HCT116 (cell line): ENCODE measurements around the gene SGIP1. TPM values are rescaled to one million over a fixed set of nuclear protein-coding genes. Genes with fewer than 3 reads are reported as not detected.

Experiments used
- ATAC-seq: fragments of 200-7000 bp; cut with Tn5 transposase; 2 replicates; pipeline ENCODE4 v1.9.1; 2020; ENCODE audit warnings: mild to moderate bottlenecking, moderate library complexity
- BruUV-seq: library from RNA; stranded (reverse); fragments of 400-500 nt; replicated peaks from 2 replicates; lab custom pipeline; 2021; lab: Mats Ljungman, UMichigan
- CTCF ChIA-PET: fragments of 300-600 bp; sonication (Branson Sonifier 250); formaldehyde crosslinking; loops from one replicate; lab custom pipeline; 2021; ENCODE audit warnings: antibody characterized with exemption; lab: Charles Lee
- POLR2A ChIA-PET: fragments of 300-600, 350-600 bp; sonication (Branson Sonifier 250); formaldehyde crosslinking; loops from one replicate; lab custom pipeline; 2021; ENCODE audit warnings: antibody characterized with exemption; lab: Charles Lee
- RAD21 ChIA-PET, 2 experiments: fragments of 300-600 bp; sonication (Branson Sonifier 250); formaldehyde crosslinking; loops; one replicate each; lab custom pipeline; 2023; ENCODE audit warnings: low total read pairs in 2 of 2; ENCODE audit not compliant: uncharacterized antibody in 2 of 2, unreplicated experiment in 2 of 2, low non-redundant PET in 1 of 2; lab: Charles Lee
- DNase-seq: peaks from one replicate; pipeline ENCODE4 v3.0.0-alpha.2; 2010; ENCODE audit warnings: low read depth, low spot score
- H2AFZ ChIP-seq: fragments of 200-600 bp; shearing (Covaris generic), sonication (generic); 2 replicates; pipeline ENCODE4 v1.6.1; 2017; ENCODE audit warnings: low read depth, mixed run types, mixed read lengths, antibody characterized with exemption, low read length; ENCODE audit not compliant: poor library complexity, severe bottlenecking
- H3K27ac ChIP-seq: 2 replicates; pipeline ENCODE4 v1.5.1; 2012; ENCODE audit warnings: low read depth, low read length
- H3K27me3 ChIP-seq: fragments of 200-600 bp; sonication (generic); 2 replicates; pipeline ENCODE4 v1.6.1; 2016; ENCODE audit warnings: mixed run types, low read length, mixed read lengths; ENCODE audit not compliant: insufficient read depth
- H3K36me3 ChIP-seq, 2 experiments: fragments of 200-500 bp in 1 of 2; fragments of 200-600 bp in 1 of 2; sonication (Bioruptor generic) in 1 of 2; sonication (generic) in 1 of 2; 2 replicates each; pipeline versions ENCODE4 v1.5.1 to v1.6.1; 2014 to 2016; ENCODE audit warnings: low read length in 2 of 2, inconsistent platforms in 1 of 2, mixed read lengths in 1 of 2, mixed run types in 1 of 2; ENCODE audit not compliant: insufficient read depth in 2 of 2, control insufficient read depth in 1 of 2
- H3K4me1 ChIP-seq, 2 experiments: fragments of 200-600 bp in 1 of 2; sonication (generic) in 1 of 2; 2 replicates each; pipeline versions ENCODE4 v1.5.1 to v1.6.1; 2012 to 2017; ENCODE audit warnings: low read length in 2 of 2, inconsistent platforms in 1 of 2, mild to moderate bottlenecking in 1 of 2, mixed read lengths in 1 of 2, mixed run types in 1 of 2, moderate library complexity in 1 of 2; ENCODE audit not compliant: insufficient read depth in 2 of 2, control insufficient read depth in 1 of 2
- H3K4me2 ChIP-seq: fragments of 200-600 bp; sonication (generic); 2 replicates; pipeline ENCODE4 v1.6.1; 2017; ENCODE audit warnings: mixed run types, low read length, mixed read lengths
- H3K4me3 ChIP-seq, 2 experiments: fragments of 200-600 bp in 1 of 2; sonication (generic) in 1 of 2; replicated peaks in 1 of 2; 2 replicates each; pipeline ENCODE4 v1.5.1; 2011 to 2016; ENCODE audit warnings: low read length in 2 of 2, control low read depth in 1 of 2, low read depth in 1 of 2, mild to moderate bottlenecking in 1 of 2, mixed read lengths in 1 of 2, mixed run types in 1 of 2
- H3K79me2 ChIP-seq: fragments of 200-600 bp; sonication (generic); 2 replicates; pipeline ENCODE4 v1.6.1; 2017; ENCODE audit warnings: mild to moderate bottlenecking, mixed run types, low read length, moderate library complexity, mixed read lengths; ENCODE audit not compliant: insufficient read depth
- H3K9ac ChIP-seq: fragments of 200-600 bp; sonication (generic); 2 replicates; pipeline ENCODE4 v1.6.1; 2016; ENCODE audit warnings: low read length, mixed read lengths
- H3K9me2 ChIP-seq: fragments of 200-600 bp; sonication (generic), shearing (Covaris generic); 2 replicates; pipeline ENCODE4 v1.6.1; 2017; ENCODE audit warnings: mixed run types, mild to moderate bottlenecking, moderate library complexity; ENCODE audit not compliant: insufficient read depth
- H3K9me3 ChIP-seq, 2 experiments: fragments of 200-500 bp in 1 of 2; fragments of 200-600 bp in 1 of 2; sonication (Bioruptor generic) in 1 of 2; sonication (generic) in 1 of 2; 2 replicates each; pipeline ENCODE4 v1.6.1; 2014 to 2017; ENCODE audit warnings: low read length in 2 of 2, mixed read lengths in 2 of 2, inconsistent platforms in 1 of 2, low read depth in 1 of 2, mild to moderate bottlenecking in 1 of 2, mixed run types in 1 of 2, moderate library complexity in 1 of 2; ENCODE audit not compliant: control insufficient read depth in 1 of 2, insufficient read depth in 1 of 2
- H4K20me1 ChIP-seq: fragments of 200-600 bp; sonication (generic), shearing (Covaris generic); 2 replicates; pipeline ENCODE4 v1.6.1; 2017; ENCODE audit warnings: mixed run types, mild to moderate bottlenecking, moderate library complexity; ENCODE audit not compliant: insufficient read depth
- CBX3 ChIP-seq: IDR thresholded peaks from 2 replicates; pipeline ENCODE4 v1.6.1; 2012; ENCODE audit warnings: low read depth
- CEBPB ChIP-seq: IDR thresholded peaks from 2 replicates; pipeline ENCODE4 v1.6.1; 2012; ENCODE audit warnings: low read depth
- EGR1 ChIP-seq: IDR thresholded peaks from 2 replicates; pipeline ENCODE4 v1.6.1; 2012; ENCODE audit warnings: low read depth
- ELF1 ChIP-seq: IDR thresholded peaks from 2 replicates; pipeline ENCODE4 v1.6.1; 2012; ENCODE audit warnings: low read depth, borderline replicate concordance
- EZH2 ChIP-seq: fragments of 200-600 bp; sonication (generic); IDR thresholded peaks from 2 replicates; pipeline ENCODE4 v1.6.1; 2017; ENCODE audit warnings: antibody characterized with exemption, mixed run types
- EZH2phosphoT487 ChIP-seq: fragments of 200-600 bp; IDR thresholded peaks from 2 replicates; pipeline ENCODE4 v1.6.1; 2018; ENCODE audit warnings: antibody characterized with exemption, borderline replicate concordance
- FOSL1 ChIP-seq: IDR thresholded peaks from 2 replicates; pipeline ENCODE4 v1.6.1; 2012; ENCODE audit warnings: low read depth
- JUND ChIP-seq: IDR thresholded peaks from 2 replicates; pipeline ENCODE4 v1.6.1; 2012
- RAD21 ChIP-seq: IDR thresholded peaks from 2 replicates; pipeline ENCODE4 v1.6.1; 2012; ENCODE audit warnings: low read depth, mild to moderate bottlenecking
- SIN3A ChIP-seq: IDR thresholded peaks from 2 replicates; pipeline ENCODE4 v1.6.1; 2012; ENCODE audit warnings: low read depth
- SP1 ChIP-seq: IDR thresholded peaks from 2 replicates; pipeline ENCODE4 v1.6.1; 2012; ENCODE audit warnings: low read depth
- SRF ChIP-seq: IDR thresholded peaks from 2 replicates; pipeline ENCODE4 v1.6.1; 2012; ENCODE audit warnings: low read depth
- YY1 ChIP-seq: IDR thresholded peaks from 2 replicates; pipeline ENCODE4 v1.6.1; 2011; ENCODE audit warnings: low read length, low read depth, moderate library complexity, mild to moderate bottlenecking; ENCODE audit not compliant: insufficient replicate concordance; ENCODE audit errors: extremely low read depth
- ZNF274 ChIP-seq: fragments of 200-500 bp; sonication (Bioruptor generic); IDR thresholded peaks from 2 replicates; pipeline ENCODE4 v1.6.1; 2014; ENCODE audit warnings: mild to moderate bottlenecking, low read depth, low read length, inconsistent platforms
- intact Hi-C: fragments of 100-400 bp; cut with micrococcal nuclease; formaldehyde crosslinking; loops from 2 replicates; pipeline ENCODE4 v1.10.0; 2022
- total RNA-seq: library from RNA; stranded (reverse); gene quantifications from one replicate; pipeline ENCODE4 v1.2.1, GENCODE V29; 2021; ENCODE audit not compliant: unreplicated experiment
- TF ChIP-seq, protein P1 (sequence below): IDR thresholded peaks from 2 replicates; pipeline ENCODE4 v1.6.1; 2012
- TF ChIP-seq, protein P2 (sequence below): IDR thresholded peaks from 2 replicates; pipeline ENCODE4 v1.6.1; 2012
- TF ChIP-seq, protein P3 (sequence below): IDR thresholded peaks from 2 replicates; pipeline ENCODE4 v1.6.1; 2012; ENCODE audit warnings: low read depth

The SGIP1 gene
- total RNA-seq, 1 experiment from 2014 or later, result 0.15 TPM

DNA sequence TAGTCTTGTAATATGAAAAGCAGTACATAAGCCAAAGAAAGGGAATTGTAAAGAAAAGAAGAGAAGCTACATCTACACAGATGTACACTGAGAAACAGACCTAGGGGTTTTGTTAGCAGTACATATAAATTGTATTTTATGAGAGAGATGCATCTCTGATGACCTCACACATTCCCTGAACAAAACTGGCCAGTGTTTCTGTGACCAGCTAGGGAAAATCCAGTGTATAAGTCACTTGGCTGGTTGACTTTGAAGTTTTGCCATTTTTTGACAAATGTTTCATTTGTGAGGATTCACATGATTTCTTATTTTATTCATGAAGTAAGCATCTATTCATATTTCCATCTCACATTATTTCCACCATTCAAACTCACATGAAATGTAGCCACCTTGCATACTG lies 190.0 kb downstream of the SGIP1 start:
- Histone ChIP-seq H3K79me2 (no peaks in the 10 kb centered on the region), H3K4me3 (no peak overlapping the region), H2AFZ (no peak overlapping the region), H3K9me2 (no peaks in the 10 kb centered on the region), H3K9me3 (no peaks in the 10 kb centered on the region), H3K4me2 (no peak overlapping the region), H4K20me1 (no peaks in the 10 kb centered on the region), H3K27ac (no peak overlapping the region), H3K9ac (no peak overlapping the region), H3K36me3 (no peaks in the 10 kb centered on the region), H3K4me1 (peaks cover 0 to 6% of the 10 kb centered on the region in 2 experiments; a peak in 1 of 4 replicates), H3K27me3 (no peaks in the 10 kb centered on the region)
- no TSS peak for BruUV-seq
- ATAC-seq, result no peak
- TF ChIP-seq SIN3A (no peak), SP1 (no peak), EGR1 (no peak), RAD21 (no peak), CEBPB (no peak), FOSL1 (no peak), EZH2 (no peak), SRF (no peak)
- TF ChIP-seq, protein P1, sequence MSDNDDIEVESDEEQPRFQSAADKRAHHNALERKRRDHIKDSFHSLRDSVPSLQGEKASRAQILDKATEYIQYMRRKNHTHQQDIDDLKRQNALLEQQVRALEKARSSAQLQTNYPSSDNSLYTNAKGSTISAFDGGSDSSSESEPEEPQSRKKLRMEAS, result no peak
- CTCF ChIA-PET, result no interaction called here
- no peak for DNase-seq
- RAD21 ChIA-PET, result no interaction called here
- POLR2A ChIA-PET, result no interaction called here
- intact Hi-C loops, result loop anchor here (1.0 to 10.0 kb wide), 2 partner anchors 41 to 769 kb away; no protein-coding TSS in a partner anchor

DNA sequence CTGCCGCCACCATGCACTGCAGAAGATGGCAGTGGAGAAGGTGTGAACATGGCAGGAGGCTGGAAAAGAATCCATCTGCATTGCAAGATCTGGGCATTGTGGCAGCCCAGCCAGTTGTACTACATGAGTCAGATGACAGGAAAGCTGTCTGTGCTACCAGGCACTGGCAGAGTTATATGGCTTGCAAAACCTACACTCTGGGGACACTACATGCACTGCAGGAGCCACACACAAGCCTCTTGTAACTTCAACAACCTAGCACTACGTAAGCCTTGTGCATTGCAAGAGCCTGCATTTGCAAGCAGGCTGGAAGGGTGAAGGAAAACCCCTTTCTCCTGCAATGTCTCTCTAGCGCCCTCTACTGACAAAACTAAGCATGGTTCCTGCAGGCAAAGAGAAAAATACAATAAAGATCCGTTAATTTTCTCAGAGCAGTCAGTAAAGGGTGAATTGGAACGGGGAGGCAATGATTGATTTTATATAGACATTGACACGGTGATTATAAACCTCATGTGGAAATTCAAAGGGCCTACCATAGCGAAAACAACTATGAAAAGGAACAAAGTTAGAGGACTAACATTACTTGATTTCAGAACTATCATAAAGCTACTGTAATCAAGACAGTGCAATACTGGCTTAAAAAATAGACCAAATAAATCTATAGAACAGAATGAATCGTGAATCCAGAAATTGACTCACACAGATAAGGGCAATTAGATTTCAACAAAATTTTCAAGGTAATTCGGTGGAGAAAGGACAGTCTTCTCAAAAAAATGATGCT lies 192.1 kb downstream of the SGIP1 start:
- Histone ChIP-seq H3K9ac (no peak overlapping the region), H3K27me3 (no peaks in the 10 kb centered on the region), H3K9me2 (no peaks in the 10 kb centered on the region), H3K4me1 (peaks cover 0 to 6% of the 10 kb centered on the region in 2 experiments; a peak in 1 of 4 replicates), H3K4me3 (no peak overlapping the region), H3K36me3 (no peaks in the 10 kb centered on the region), H3K27ac (no peak overlapping the region), H3K4me2 (peak overlapping the region; percentile 16; the same call in 1 of the 2 replicates), H2AFZ (peak overlapping the region; percentile 66), H3K9me3 (no peaks in the 10 kb centered on the region), H3K79me2 (no peaks in the 10 kb centered on the region), H4K20me1 (no peaks in the 10 kb centered on the region)
- ChIA-PET RAD21 (interaction anchor here (1.0 to 1.2 kb wide), 2 partner anchors 280 kb away, joined by 3 to 4 read pairs; no protein-coding TSS in a partner anchor), CTCF (interaction anchor here (0.8 to 3.1 kb wide), 8 partner anchors 9 to 223 kb away, joined by 3 to 13 read pairs (median 5); no protein-coding TSS in a partner anchor), POLR2A (no interaction called here)
- DNase-seq (peak; percentile 45), ATAC-seq (peak; percentile 94)
- intact Hi-C loops, result loop anchor here (2.0 to 10.0 kb wide), 4 partner anchors 224 to 771 kb away; no protein-coding TSS in a partner anchor
- BruUV-seq, result no TSS peak
- TF ChIP-seq, protein P2, sequence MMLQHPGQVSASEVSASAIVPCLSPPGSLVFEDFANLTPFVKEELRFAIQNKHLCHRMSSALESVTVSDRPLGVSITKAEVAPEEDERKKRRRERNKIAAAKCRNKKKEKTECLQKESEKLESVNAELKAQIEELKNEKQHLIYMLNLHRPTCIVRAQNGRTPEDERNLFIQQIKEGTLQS, result no peak; the same call in 1 of the 2 replicates
- TF ChIP-seq SIN3A (no peak), ELF1 (no peak), ZNF274 (no peak), SRF (no peak), FOSL1 (no peak), CBX3 (peak; percentile 68; the same call in 1 of the 2 replicates), SP1 (no peak; the same call in 1 of the 2 replicates), YY1 (no peak), EZH2phosphoT487 (no peak), JUND (peak; percentile 26; the same call in 1 of the 2 replicates)
- TF ChIP-seq, protein P3, sequence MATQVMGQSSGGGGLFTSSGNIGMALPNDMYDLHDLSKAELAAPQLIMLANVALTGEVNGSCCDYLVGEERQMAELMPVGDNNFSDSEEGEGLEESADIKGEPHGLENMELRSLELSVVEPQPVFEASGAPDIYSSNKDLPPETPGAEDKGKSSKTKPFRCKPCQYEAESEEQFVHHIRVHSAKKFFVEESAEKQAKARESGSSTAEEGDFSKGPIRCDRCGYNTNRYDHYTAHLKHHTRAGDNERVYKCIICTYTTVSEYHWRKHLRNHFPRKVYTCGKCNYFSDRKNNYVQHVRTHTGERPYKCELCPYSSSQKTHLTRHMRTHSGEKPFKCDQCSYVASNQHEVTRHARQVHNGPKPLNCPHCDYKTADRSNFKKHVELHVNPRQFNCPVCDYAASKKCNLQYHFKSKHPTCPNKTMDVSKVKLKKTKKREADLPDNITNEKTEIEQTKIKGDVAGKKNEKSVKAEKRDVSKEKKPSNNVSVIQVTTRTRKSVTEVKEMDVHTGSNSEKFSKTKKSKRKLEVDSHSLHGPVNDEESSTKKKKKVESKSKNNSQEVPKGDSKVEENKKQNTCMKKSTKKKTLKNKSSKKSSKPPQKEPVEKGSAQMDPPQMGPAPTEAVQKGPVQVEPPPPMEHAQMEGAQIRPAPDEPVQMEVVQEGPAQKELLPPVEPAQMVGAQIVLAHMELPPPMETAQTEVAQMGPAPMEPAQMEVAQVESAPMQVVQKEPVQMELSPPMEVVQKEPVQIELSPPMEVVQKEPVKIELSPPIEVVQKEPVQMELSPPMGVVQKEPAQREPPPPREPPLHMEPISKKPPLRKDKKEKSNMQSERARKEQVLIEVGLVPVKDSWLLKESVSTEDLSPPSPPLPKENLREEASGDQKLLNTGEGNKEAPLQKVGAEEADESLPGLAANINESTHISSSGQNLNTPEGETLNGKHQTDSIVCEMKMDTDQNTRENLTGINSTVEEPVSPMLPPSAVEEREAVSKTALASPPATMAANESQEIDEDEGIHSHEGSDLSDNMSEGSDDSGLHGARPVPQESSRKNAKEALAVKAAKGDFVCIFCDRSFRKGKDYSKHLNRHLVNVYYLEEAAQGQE, result no peak
